Smooth muscle cell of the umbilical artery (primary cell): ENCODE measurements around the gene KDSR. TPM values are rescaled to one million over a fixed set of nuclear protein-coding genes. Genes with fewer than 3 reads are reported as not detected.

Source experiments
- total RNA-seq: library from RNA; depleted of rRNA; stranded (reverse); fragments of >200 nt; gene quantifications from 2 replicates; pipeline ENCODE4 v1.2.3, GENCODE V29; 2014

Gene KDSR, protein sequence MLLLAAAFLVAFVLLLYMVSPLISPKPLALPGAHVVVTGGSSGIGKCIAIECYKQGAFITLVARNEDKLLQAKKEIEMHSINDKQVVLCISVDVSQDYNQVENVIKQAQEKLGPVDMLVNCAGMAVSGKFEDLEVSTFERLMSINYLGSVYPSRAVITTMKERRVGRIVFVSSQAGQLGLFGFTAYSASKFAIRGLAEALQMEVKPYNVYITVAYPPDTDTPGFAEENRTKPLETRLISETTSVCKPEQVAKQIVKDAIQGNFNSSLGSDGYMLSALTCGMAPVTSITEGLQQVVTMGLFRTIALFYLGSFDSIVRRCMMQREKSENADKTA
- total RNA-seq = 33.0 and 43.6 TPM in 2 replicates

DNA sequence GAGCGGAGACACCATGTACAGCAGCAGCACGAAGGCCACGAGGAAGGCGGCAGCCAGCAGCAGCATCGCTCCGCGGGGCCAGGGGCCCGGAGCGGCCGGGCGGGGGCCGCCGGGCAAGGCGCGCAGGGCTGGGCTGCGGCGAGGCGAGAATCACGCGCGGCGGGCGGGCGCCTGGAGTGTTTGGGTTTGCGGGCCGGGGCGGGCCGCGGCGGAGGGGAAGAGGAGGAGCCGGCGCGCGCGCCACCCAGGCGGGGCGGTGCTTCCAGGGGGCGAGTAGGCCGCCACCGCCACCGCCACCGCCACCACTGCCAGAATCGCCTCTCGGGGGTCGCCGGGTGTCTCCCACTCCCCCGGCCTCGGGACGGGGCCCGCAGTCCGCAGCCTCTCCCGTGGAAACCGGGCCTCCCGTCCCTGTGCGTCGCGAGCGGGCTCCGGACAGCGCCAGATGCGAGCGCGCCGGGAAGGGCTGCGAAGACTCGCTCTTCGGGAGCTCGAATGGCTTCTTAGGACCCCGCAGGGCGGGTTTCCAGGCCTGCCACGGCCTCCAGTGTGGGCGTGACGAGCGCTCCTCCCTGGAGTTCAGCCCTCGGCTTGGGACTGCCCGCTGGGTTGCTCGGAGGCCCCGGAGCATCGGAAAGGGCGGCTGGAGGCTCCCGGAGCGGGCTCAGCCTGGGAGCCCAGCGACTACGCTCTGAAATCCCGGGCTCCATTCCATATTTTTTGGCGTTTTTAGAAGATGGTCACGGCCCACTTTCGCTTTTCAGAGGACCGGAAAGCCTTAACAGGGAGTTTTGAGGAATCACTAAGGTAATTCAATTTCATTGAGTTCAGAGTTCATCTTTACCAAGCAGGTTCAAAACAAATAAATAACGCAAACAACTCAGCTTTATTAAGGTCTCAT is at the start of gene KDSR:
Gene KDSR, minus strand, starts transcription at position 154 of the 901 bp plus-strand sequence. Its CDS starts 88 bp downstream, at position 66.

GRCh38 chr18:63319383-63320122 is 47.5 kb downstream of the KDSR start, which contains the start of gene BCL2:
BCL2 (minus strand) TSS chr18:63319769.

Other genes starting within 250 kb of the KDSR start
- 0.89 and 1.3 TPM in 2 replicates for gene BCL2, start 47.4 kb downstream of the KDSR start, total RNA-seq
- 40.7 and 51.4 TPM in 2 replicates for gene VPS4B, start 55.3 kb upstream of the KDSR start, total RNA-seq
- gene SERPINB5, start 109.8 kb upstream of the KDSR start, total RNA-seq = not detected in 2 replicates
- gene SERPINB12, start 175.2 kb upstream of the KDSR start, total RNA-seq = not detected in 2 replicates
- gene SERPINB13, start 220.1 kb upstream of the KDSR start, total RNA-seq = not detected in 2 replicates